LoVo (cell line): ENCODE results near the gene CHD2.
"Not testable (repeated sequence)": the region's sequence is repeated elsewhere in the genome, so short reads cannot be mapped to it uniquely, and the experiment has no call there.

Experiments
- DNase-seq: peaks from one replicate; pipeline ENCODE4 v3.0.0-alpha.2; 2016; ENCODE audit warnings: low spot score

Gene CHD2

GRCh38 chr15:92906563-92907081, 6.5 kb downstream of the CHD2 start:
- DNase-seq: peak; percentile 80

DNA sequence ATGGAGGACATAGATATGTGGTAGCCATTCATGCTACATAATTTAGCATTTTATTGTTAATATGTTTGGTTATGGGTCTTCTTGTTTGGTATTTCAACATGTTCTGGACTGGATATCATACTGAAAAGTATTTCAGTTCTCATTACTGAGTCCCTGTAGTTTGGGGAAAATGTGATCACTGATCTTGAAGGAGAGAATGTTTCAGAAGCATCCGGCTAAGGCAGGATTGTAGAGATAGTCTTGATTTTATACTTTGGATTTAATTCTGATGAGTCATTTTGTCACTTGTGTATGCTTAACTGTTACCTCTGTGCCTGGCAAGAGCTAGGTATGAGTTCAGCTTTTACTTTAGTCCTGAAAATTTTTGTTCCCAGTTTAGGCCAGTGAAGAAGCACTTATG, 7.1 kb downstream of the CHD2 start:
- DNase-seq: no peak

DNA sequence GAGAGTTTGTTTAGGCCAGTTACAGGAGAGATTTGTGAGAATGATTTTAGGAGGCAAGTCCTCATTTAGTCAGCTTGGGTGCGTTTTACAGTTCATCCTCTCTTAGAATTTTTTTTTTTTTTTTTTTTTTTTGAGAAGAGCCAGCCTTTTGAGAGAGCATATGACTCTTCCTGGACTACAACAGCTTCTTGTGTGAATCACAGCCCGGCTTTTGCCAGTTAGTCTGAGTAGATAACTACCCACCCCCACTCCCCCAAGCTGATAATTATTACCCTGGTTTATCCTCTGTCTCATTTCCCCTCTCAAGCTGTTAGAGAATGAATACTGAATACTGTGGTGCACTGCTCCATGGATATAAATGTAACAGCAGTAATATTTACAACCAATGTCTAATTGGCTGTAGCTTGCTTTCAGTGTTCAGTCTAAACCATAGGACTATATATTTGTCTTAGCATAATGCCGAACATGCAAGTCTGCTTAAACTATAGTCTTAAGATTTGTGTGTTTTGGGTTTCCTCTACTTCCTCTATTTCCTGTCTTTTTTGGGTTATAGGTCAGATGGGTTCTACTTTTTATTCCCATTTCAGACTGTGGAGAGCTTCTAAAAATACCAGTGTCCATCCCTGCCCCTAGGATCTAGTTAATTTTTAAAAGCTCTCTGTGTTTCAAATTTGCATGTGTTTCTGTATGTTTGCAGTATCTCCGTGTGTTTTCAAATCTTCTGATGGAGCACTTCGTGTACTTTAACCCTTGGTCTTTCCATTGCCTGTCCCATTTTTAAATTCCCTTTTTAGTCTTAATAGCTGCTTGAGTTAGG, 8.0 kb downstream of the CHD2 start:
- no peak for DNase-seq

DNA sequence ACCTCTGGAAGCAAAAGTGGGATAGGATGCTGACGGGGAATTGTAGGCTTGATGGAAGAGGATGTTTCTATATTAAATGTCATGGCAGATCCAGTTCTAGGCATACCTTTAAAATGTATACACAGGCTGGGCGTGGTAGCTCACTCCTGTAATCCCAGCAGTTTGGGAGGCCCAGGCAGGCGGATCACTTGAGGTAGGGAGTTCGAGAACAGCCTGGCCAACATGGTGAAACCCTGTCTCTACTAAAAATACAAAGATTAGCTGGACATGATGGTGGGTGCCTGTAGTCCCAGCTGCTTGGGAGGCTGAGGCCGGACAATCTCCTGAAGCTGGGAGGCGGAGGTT, 8.6 kb downstream of the CHD2 start:
- DNase-seq: no peak

DNA sequence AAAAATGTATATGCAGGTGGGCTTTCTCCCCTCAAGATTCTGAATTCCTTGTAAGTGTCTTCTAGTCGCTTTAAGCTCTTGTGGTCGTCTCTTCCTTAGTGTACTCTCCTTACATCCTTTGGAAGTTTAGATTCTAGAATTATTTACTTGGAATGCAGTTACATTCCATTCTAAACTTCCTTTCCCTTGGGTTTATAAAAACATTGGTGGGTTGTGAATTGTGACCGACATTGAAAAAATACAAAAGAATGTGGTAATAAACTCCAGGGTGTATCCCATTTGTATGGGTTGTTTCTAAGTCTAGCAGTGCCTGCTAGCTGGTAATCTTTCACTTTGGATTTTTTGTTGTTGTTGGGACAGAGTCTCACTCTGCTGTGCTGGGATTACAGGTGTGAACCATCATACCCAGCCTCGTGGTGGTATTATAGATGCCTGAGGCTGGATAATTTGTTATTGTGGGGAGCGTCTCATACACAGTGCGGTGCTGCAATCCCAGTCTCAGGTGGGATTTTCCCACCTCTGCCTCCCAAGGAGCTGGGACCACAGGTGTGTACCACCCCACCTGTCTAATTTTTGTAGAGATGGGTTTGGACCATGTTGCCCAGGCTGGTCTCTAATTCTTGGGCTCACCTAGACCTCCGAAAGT, 9.1 kb downstream of the CHD2 start:
- DNase-seq: no peak

DNA sequence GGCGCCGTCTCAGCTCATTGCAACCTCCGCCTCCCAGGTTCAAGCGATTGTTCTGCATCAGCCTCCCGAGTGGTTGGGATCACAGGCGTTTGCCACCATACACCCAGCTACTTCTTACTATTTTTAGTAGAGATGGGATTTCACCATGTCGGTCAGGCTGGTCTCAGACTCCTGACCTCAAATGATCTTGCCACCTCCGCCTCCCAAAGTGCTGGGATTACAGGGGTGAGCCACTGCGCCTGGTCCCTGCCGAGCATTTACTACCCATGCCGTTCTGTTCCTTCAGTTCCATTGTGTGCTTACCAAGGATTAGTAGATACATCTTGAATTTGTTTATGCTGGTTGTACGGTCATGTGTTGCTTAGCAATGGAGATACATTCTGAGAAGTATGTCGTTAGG, 10.3 kb downstream of the CHD2 start:
- no peak for DNase-seq

DNA sequence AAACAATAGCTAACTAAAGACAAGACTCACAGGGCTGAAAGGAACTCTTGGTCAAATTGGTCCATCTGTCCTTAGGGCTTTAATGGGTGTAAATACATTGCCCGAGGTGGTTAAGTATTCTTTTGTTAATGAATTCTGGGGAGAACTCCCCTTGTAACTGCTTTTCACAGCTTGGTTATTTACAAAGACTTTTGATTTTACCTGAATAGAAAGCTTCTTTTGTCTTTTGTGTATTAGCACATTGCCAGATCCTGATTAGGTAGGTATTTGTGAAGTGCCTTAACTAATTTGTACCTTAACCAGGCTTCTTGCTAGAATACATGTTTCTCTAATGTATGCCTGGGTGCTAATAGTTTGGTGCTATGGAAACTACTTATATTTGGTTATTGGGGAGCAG, 14.0 kb downstream of the CHD2 start:
- no peak for DNase-seq

DNA sequence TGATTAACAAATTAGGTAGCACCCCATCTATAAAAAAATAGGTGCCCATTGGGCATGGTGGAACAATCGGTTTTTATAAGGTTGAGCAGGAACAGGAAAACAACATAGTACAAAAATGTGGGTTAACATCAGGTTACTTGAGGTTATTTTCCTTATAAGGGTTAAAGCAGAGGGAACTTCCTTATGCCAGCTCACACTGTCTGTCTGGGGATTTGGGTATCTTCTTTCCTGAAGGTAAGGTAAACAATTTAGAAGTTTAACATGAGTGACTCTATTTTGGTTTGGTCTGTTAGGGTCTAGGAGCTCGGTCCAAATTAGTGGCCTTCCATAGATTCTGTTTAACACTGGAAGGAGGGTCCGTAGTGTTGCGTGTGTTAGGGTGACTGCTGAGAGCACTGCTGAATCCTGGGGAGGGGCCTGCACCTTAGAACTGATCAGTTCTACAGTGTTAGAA, 14.7 kb downstream of the CHD2 start:
- DNase-seq: no peak

- no peak for DNase-seq
These were observed 15.8 kb downstream of the CHD2 start for GRCh38 chr15:92915766-92916435.

GRCh38 chr15:92917598-92918407, 17.7 kb downstream of the CHD2 start:
- DNase-seq: peak; percentile 97

DNA sequence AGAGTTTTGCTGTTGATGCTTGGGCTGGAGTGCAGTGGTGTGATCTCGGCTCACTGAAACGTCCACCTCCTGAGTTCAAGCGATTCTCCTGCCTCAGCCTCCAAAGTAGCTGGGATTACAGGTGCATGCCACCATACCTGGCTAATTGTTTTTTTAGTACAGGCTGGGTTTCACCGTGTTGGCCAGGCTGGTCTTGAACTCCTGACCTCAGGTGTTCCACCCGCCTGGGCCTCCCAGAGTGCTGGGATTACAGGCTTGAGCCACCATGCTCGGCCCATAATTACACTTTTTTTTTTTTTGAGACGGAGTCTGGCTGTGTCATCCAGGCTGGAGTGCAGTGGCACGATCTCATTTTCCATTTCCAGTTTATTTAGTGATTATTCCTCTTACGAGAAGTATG, 18.8 kb downstream of the CHD2 start:
- DNase-seq: not testable (repeated sequence)

- DNase-seq: no peak
These were observed 20.6 kb downstream of the CHD2 start for GRCh38 chr15:92920595-92921161.

DNA sequence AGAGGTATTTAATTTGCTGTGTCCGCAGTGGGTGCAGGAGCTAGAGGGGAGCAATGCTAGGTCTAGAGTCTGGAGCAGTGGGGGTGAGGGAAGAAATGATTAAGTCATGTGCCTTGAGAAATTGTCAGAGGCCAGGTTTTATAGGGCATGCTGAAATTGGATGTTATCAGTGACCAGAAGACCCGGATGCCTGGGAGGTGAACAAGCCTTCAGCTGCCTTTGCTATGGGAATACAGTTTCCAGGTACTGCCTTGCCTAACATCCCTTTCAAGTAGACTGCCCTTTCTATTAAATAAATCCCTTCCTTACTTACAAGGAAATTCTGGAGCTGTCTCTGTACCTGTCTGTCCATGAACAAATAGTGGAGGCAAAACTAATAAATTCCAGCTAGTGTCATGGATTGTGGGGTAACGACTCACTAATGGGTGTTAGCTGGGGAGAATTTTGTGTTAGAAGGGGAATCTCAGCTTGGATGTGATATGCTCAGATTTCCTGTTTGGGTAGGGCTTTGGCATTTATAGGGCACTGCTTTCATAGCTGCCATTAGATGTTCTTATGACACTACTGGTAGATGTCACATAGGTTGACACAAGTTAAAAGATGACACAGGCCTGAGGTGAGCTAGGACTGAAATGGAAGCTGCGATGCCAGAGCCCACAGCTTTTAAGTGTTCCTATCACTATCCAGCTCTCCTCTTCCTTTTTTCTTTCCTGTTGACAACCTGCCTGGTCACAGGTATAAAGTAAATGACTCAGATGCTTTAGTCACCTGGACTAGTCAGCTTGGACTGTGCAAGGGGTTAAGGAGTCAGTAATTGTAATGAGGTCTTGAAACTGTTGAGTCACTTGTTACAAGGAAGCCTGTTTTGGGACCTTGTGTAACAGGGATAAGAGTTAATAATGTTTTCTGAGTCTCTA, 21.3 kb downstream of the CHD2 start:
- DNase-seq: peak; percentile 95

DNA sequence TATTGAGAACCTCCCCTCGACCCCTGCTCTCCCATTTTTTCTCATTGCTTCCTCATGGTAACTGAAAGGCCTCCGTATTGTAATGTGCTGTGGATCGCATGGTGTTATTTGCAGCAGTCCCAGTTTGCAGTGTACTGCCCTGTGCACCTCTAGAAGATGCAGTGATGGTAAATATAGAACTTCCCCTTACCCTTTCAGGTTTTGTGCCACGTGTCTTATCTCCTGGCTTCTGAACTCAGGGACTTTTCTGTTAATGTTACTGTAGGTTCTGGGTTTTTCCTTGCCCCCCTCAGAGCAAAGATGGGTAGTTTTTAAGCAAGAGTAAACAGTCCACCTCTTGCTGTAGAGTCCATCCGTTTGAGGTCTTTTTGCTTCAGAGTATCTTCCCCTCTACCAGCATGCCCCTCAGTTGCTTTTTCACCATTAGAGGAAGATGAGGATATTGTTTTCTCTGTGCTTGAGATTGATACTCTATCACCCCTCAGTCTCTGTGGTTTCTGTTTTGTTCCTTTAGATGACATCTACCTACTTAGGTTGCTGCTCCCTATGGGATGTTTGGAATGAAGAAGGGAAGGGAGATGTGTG, 22.4 kb downstream of the CHD2 start:
- DNase-seq: no peak

- DNase-seq: no peak
These were observed 24.1 kb downstream of the CHD2 start for GRCh38 chr15:92924216-92924615.

GRCh38 chr15:92925454-92925853, 25.3 kb downstream of the CHD2 start:
- DNase-seq: no peak

- no peak for DNase-seq
These were observed 28.2 kb downstream of the CHD2 start for GRCh38 chr15:92928225-92928750.

GRCh38 chr15:92929002-92929401, 28.9 kb downstream of the CHD2 start:
- DNase-seq: no peak

DNA sequence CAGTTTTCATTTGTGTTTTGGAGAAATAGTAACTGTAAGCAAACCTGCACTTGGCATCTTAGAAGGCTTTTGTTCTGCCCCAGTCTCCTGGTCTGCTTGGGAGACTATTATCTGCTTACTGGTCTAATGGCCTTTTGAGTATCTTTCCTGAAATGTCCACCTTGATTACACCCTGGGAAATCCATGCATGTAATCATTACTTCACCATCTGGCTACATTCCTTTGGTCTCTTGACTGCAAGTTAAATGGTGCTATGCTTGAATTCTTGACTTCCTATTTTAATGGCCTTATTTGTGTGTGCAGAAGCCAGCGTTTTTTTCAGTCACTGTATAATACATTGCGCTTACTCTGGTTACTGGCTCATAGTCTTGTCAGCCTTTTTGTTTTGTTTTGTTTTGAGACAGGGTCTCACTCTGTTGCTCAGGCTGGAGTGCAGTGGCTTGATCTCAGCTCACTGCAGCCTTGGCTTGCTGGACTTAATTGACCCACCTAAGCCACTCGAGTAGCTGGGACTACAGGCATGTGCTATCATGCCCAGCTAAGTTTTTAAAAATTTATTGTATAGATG, 30.0 kb downstream of the CHD2 start:
- DNase-seq: no peak

DNA sequence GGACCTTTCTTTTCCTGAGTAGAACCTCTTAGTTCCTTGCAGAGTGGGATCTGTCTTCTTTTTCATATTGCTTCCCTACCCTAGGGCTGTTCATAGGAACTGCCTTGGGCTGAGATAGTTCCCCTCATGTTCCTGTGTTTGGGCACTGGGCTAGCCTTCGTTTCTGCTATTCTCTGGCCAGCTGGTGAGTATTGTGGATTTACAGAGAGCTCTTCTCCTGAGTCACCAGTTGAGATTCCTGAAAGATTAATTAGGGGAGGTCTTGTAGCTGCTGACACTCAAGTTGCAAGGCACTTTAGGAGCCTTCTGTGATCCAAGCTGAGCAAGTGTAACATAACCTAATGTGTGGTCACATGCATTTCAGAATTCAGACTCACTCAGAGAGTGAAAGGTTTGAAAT, 30.7 kb downstream of the CHD2 start:
- no peak for DNase-seq
